GM12801 (cell line): ENCODE measurements around the gene RFX8.

Source experiments
- CTCF ChIP-seq: IDR thresholded peaks from one replicate; pipeline ENCODE4 v1.5.1; 2011; ENCODE audit warnings: control low read depth; ENCODE audit not compliant: insufficient read length; ENCODE audit errors: extremely low read depth

The RFX8 gene

GRCh38 chr2:101427240-101427639, 47.7 kb downstream of the RFX8 start:
- TF ChIP-seq CTCF = no peak

- no peak for TF ChIP-seq CTCF
Observed at GRCh38 chr2:101426822-101427221, 48.1 kb downstream of the RFX8 start.

GRCh38 chr2:101420623-101421022, 54.3 kb downstream of the RFX8 start:
- no peak for TF ChIP-seq CTCF

GRCh38 chr2:101419096-101419663, 55.7 kb downstream of the RFX8 start:
- TF ChIP-seq CTCF = no peak

- TF ChIP-seq CTCF = no peak
Observed at GRCh38 chr2:101418460-101419095, 56.3 kb downstream of the RFX8 start.

GRCh38 chr2:101416609-101417008, 58.3 kb downstream of the RFX8 start:
- TF ChIP-seq CTCF = no peak

GRCh38 chr2:101415884-101416283, 59.0 kb downstream of the RFX8 start:
- no peak for TF ChIP-seq CTCF
